GM21717 (cell line): ENCODE results near the gene TNS2.

Experiments
- ATAC-seq: cut with Tn5 transposase; IDR thresholded peaks from one replicate; pipeline ENCODE4 v1.9.1; 2021; ENCODE audit warnings: mild to moderate bottlenecking, moderate library complexity; ENCODE audit not compliant: unreplicated experiment

TNS2 gene

DNA sequence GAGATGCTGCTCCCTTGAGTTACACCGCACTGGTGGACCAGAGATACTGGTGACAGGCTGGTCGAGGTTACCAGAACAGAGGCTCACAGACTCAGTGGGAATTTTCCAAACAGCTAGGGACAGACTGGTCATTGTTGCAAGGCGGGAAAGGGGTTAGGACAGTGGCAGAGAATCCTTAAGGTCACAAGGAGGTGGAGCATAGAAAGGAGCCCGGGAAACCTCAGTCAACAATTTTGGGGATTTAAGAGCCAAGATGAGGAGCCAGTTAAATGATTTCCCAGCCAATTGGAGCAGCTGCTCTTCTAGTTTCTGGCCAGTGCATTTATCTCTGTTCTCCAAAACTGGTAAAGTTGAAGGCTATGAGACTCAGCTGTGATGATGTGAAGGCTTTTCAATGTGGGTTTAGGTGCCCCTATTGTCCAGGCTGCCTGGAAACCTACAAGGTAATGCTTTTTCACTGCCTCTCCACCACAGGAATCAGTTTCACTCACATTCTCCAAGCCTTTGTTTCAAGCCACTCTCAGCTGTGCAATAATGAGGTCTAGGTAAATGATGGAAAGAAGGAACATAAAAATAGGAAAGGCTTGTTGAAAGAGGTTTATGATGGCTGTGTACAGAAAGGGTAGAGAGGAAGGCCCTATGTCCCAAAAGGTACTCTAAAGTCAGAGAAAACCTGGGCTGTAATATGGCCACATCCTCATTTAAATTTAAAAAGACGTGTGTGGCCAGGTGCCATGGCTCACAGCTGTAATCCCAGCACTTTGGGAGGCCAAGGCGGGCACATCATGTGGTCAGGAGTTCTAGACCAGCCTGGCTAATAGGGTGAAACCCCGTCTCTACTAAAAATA, 7.0 kb upstream of the TNS2 start:
- no peak for ATAC-seq

DNA sequence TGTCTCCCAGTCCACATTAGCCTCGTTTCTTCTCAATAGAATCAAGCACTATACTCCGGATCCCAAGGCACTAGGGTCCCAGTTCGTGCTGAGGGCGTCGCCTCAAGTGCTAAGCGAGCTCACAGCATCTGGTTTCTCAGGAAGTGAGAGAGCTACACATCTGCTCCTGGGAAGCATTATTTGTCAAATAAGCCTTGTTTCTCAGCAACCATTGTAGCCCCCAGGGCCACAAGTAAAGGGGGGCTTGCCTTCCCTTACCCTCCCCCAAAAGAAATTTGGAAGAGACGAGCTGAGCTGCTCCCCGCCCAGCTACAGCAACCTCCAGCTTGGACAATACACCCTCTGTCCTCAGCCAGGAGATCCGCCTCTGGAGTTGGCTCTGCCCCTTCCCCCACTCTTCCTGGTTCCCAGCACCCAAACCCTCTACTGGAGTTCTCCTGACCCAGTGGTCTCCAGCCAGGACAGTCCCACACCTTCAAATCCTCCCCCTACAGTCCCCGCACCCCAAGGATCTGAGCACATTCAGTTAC, 5.7 kb upstream of the TNS2 start:
- ATAC-seq = no peak

DNA sequence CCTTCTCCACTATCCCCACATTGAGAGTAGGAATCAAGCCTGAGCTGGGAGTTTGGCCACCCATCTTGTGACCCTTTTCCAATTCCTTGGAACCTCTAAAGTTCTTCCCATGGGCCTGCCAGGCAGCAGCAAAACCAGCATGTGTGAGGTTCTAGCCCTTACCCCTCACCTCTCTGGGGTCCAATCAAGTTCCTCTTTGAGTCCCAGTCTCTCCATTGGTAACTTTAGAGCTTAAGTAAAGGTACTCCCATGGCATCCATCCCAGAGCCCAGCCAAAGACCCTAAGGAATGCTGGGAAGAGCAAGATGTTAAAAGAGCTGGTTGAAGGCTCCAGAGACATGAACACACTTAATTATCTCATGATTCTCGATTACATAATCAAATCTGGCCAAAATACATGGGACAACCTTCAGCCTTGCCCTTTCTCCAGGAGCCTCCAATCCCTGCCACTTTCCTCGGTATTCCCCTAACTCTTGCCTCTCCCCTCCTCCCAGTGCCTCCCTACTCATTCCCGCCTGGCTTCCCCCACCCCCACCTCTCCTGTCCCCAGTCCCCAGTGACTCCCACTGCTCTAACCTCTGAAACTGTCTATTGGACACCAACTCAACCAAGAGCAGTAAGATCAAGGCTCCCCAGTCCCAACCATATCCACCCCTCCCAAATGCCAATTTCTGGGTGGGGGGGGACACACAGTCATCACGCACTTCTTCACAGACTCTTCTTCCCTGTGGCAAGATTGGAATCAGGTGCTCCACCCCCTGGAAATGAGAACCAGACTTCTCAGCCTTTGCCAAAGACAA, 4.8 kb upstream of the TNS2 start:
- ATAC-seq = no peak

DNA sequence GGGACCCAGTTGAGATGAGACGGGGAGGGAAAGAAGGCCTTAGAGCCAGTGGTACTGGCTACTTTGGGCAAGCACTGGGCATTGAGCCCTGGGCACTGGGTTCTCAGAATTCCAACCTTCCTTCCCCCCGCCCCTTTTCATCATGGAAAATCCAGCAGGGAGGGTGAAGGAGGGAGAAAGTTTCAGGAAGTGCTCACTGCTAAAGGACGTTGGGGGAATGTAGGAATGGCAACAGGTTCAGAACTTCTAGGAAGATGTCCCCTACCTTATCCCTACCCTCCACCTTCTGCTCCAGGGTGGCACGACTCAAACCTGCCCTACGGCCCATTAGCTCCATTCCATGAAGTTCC, 4.2 kb upstream of the TNS2 start:
- ATAC-seq = no peak

DNA sequence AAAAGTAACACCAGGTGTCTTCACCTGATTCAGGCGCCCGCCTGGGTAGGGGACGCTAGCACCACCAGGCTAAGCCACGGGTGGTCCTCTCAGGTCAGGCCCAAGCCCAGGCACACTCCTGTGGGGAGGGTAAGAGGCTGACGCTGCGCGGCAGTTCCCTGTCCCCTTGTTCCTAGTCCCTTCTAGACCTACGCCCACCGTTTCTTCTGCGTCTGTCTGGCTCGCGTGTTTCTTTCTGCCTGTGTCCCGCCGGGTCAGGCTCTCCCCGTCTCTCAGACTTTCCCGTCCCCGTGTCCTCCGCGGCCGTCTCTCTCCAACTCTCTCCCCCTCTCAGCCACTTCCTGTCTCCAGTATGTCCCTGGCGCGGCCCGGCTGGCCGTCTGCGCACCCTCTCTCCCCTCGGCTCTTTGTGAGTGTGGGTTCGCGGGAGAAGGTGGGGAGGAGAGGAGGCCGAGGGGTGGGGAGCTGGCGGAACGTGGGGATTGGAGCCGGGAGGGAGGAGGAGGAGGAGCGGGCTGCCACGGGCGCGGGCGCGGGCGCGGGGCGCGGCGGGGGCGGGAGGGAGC, 3.1 kb upstream of the TNS2 start:
- peak; percentile 29 for ATAC-seq

- ATAC-seq = peak; percentile 41
These were observed 2.4 kb upstream of the TNS2 start for GRCh38 chr12:53047221-53048032.

GRCh38 chr12:53048033-53048779, 1.7 kb upstream of the TNS2 start:
- ATAC-seq = no peak

DNA sequence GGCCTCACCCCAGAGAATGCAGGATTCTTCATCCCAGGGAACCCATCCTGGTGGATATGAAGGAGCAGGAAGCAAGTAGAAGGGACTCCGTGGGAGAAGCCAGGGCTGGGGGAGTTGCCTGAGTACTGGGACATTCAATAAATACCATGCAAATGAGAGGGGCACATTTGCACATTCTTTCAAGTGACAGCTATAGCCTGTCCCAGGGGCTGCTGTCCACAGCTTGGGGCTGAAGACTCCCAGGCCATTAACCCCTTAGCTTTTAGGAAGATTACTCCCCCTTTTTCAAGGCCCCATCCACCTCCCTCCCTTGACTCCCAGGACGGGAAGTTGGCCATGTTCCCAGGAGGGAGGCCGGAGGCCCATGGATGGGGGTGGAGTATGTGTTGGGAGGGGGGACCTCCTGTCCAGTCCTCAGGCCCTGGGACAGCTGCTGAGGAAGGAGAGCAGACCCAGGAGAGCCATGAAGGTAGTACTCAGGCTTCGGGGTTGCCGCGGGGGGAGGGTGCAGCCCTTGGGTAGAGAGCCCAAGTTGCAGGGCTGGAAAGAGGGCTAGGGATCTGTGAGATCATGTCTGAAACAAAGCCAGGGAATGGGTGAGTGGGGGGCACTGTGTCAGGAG, 974 bp upstream of the TNS2 start:
- ATAC-seq = no peak

DNA sequence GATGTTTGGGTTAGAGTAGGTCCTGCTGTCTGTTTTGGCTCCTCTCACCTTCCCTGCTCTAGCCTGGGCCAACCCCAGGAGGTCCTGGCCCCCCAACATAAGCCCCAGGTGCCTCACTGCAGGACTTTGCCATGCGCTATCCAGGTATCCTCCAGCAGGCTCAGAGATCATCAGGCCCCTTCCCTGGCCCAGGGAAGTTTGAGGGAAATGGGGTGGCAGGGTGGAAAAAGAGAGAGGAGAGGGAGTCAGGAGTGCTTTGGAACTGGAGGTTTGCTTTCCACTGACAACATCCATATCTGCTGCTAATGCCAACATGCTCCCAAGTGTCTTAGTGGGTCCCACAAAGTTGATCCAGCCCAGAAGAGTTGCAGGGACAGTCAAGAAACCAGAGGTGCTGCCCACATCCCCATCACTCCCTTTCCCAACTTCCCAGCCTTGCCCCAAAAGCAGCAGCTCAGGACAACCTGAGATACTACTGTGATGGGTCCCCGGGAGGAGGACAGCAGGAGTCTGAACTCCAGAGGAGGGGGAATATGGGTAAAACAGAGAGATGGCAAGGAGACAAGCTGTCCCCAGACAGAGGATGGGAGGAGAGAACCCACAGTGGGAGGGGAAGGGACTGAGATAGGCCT, 677 bp downstream of the TNS2 start:
- no peak for ATAC-seq

- ATAC-seq = no peak
These were observed 1.4 kb downstream of the TNS2 start for GRCh38 chr12:53051058-53051880.

- no peak for ATAC-seq
These were observed 2.1 kb downstream of the TNS2 start for GRCh38 chr12:53051881-53052412.

- no peak for ATAC-seq
These were observed 2.8 kb downstream of the TNS2 start for GRCh38 chr12:53052419-53053217.

GRCh38 chr12:53053218-53054111, 3.6 kb downstream of the TNS2 start:
- no peak for ATAC-seq

DNA sequence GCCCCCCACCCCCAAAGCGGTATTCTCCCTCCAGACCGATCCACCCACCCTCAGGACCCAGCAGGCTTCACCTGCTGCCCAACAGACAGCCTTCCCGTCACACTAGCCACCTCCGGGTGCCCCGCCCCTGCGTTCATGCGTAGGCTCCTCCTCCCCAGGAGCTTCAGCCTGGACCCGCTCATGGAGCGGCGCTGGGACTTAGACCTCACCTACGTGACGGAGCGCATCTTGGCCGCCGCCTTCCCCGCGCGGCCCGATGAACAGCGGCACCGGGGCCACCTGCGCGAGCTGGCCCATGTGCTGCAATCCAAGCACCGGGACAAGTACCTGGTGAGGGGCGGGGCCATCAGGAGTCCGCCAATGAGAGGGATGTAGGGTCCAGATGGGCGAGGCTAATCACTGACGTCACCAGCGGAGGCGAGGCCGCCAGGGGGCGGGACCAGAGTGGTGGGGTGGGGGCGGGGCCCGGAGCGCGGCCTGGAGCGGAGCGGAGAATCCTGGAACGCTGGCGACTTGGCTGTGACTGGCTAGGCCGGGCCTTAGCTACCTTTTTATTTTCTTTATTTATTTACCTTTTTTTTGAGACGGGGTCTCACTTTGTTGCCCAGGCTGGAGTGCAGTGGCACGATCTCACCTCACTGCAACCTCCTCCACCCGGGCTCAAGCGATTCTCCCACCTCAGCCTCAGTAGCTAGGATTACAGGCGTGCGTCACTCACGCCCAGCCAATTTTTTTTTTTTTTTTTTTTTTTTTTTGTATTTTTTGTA, 4.4 kb downstream of the TNS2 start:
- ATAC-seq = peak; percentile 78

- no peak for ATAC-seq
These were observed 5.8 kb downstream of the TNS2 start for GRCh38 chr12:53055471-53056266.
